Nephron progenitor cell (in vitro differentiated cells): ENCODE results near the gene UMOD.

ENCODE experiments used
- DNase-seq: peaks from one replicate; pipeline ENCODE4 v3.0.0; 2021
- H3K27ac Mint-ChIP-seq: 2 replicates; pipeline ENCODE4 v1.8.0; 2021; ENCODE audit warnings: mild to moderate bottlenecking, moderate library complexity, mixed read lengths
- H3K27me3 Mint-ChIP-seq: 2 replicates; pipeline ENCODE4 v1.8.0; 2021; ENCODE audit warnings: mild to moderate bottlenecking, low read depth, mixed read lengths; ENCODE audit not compliant: poor library complexity
- H3K36me3 Mint-ChIP-seq: 2 replicates; pipeline ENCODE4 v1.8.0; 2021; ENCODE audit warnings: low read depth, mixed read lengths
- H3K4me1 Mint-ChIP-seq: 2 replicates; pipeline ENCODE4 v1.8.0; 2021; ENCODE audit warnings: mixed read lengths
- H3K4me3 Mint-ChIP-seq: 2 replicates; pipeline ENCODE4 v1.8.0; 2021; ENCODE audit warnings: mild to moderate bottlenecking, moderate library complexity, mixed read lengths
- H3K9me3 Mint-ChIP-seq: 2 replicates; pipeline ENCODE4 v1.8.0; 2021; ENCODE audit warnings: mild to moderate bottlenecking, moderate library complexity, mixed read lengths
- TF ChIP-seq, protein P1 (sequence below): fragments of 200-600 bp; sonication (generic); IDR thresholded peaks from 2 replicates; pipeline ENCODE4 v1.5.0; 2021; ENCODE audit warnings: antibody characterized with exemption

Gene UMOD

DNA sequence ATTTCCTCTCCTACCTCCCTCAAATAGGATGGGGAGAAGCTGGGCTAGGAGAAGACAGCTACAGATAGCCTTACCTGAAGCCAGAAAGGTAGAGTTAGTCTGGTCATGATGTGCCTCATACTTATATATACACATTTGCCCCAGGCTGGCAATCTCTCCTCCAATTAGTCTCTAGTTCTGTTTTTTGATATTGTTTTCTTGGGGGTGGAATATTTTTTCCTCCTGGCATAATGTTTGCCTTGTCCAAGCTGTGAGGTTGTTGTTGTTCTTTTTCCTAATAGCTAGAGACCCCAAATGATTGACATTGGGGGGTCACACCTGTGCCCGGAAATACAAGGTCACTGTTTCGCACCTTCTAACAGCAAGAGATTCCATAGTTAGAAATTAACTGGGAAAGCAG, at the start of gene UMOD:
Gene UMOD, minus strand, starts transcription at position 101 of the 400 bp plus-strand sequence. CDS start 1,978 bp downstream, outside the sequence.
- Mint-ChIP-seq H3K9me3 (peaks cover 12% of the 10 kb centered on the region), H3K4me1 (no peaks in the 10 kb centered on the region), H3K27ac (no peak within 1 kb of the TSS), H3K27me3 (peaks cover 12% of the 10 kb centered on the region), H3K4me3 (no peak within 1 kb of the TSS), H3K36me3 (no peaks in the 10 kb centered on the region)
- no peak for DNase-seq
- TF ChIP-seq, protein P1, sequence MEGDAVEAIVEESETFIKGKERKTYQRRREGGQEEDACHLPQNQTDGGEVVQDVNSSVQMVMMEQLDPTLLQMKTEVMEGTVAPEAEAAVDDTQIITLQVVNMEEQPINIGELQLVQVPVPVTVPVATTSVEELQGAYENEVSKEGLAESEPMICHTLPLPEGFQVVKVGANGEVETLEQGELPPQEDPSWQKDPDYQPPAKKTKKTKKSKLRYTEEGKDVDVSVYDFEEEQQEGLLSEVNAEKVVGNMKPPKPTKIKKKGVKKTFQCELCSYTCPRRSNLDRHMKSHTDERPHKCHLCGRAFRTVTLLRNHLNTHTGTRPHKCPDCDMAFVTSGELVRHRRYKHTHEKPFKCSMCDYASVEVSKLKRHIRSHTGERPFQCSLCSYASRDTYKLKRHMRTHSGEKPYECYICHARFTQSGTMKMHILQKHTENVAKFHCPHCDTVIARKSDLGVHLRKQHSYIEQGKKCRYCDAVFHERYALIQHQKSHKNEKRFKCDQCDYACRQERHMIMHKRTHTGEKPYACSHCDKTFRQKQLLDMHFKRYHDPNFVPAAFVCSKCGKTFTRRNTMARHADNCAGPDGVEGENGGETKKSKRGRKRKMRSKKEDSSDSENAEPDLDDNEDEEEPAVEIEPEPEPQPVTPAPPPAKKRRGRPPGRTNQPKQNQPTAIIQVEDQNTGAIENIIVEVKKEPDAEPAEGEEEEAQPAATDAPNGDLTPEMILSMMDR = no peak

DNA sequence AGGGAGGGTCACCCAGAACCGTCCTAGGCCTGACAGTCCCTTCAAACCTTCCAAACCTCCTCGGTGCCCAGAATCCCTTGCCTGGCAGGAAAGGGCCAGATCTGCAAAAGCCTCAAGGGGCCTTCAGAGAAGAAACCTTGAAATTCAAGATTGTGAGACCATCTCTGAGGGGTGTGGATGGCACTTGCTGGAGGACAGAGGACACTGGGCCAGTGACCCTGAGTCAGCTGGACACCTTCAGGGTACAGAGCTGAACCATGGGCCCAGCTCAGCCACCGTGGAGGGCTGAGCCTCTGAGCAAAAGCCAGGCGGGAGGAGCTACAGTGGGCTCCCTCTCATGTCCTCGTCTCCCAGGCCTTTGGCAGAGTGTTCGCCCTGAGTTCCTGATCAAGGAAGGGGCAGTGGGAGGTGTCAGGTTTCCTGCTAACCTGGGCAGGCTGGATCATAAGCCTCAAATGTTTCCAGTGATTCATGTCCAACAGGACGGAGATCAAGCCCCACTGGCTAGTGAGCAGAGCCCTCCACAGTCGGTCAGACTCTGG, 49.0 kb upstream of the UMOD start:
- H3K9me3 Mint-ChIP-seq = no peaks in the 10 kb centered on the region
- H3K4me3 Mint-ChIP-seq = no peak overlapping the region
- TF ChIP-seq, protein P1 = no peak
- DNase-seq = peak; percentile 28
- peaks cover 12% of the 10 kb centered on the region for H3K4me1 Mint-ChIP-seq
- peaks cover 4% of the 10 kb centered on the region for H3K27me3 Mint-ChIP-seq
- H3K36me3 Mint-ChIP-seq = no peaks in the 10 kb centered on the region
- H3K27ac Mint-ChIP-seq = peak overlapping the region; percentile 61

DNA sequence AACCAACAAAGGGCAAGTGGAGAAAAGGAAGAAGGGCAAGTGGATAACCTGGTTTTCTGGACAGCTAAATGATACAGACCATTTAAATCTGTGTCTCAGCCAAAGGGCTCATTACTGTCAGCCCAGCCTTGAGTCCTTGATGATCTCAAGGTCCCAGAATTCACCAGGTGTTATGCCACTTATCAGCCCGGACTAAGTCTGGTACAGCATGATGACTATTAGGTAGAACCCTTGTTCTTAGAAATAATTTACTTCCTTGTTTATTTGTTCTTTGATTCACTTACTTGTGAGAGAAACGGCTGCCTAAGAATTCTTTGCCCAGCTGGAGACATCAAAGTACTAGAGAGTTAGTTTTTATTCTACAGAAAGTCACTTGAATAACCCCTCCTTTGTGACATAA, 48.6 kb upstream of the UMOD start:
- TF ChIP-seq, protein P1 = no peak
- no peaks in the 10 kb centered on the region for H3K9me3 Mint-ChIP-seq
- peaks cover 4% of the 10 kb centered on the region for H3K27me3 Mint-ChIP-seq
- H3K4me3 Mint-ChIP-seq = no peak overlapping the region
- peaks cover 12% of the 10 kb centered on the region for H3K4me1 Mint-ChIP-seq
- H3K36me3 Mint-ChIP-seq = no peaks in the 10 kb centered on the region
- peak overlapping the region; percentile 61 for H3K27ac Mint-ChIP-seq
- DNase-seq = no peak

DNA sequence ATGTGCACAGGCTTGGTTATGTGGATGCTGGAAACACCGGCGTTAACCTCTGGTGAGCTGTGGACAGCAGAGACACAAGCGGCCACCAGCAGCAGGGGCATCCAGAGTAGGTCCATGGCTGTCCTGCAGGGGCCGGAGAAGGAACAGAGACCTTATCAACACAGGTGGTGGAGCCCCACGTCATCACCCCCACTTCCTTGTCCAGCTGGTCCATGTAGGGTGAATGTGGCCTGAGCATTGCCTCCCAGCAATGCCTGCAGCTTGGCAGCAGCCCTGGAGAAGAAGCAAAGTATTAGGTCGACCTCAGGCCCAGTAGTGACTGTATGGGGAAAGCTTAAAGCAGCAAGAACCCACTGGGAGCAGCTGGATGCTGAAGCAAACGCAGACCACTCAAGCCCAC, 46.7 kb upstream of the UMOD start:
- Mint-ChIP-seq H3K27ac (no peak overlapping the region), H3K4me3 (no peak overlapping the region), H3K9me3 (no peaks in the 10 kb centered on the region), H3K27me3 (peaks cover 4% of the 10 kb centered on the region), H3K4me1 (peaks cover 12% of the 10 kb centered on the region), H3K36me3 (no peaks in the 10 kb centered on the region)
- no peak for DNase-seq
- TF ChIP-seq, protein P1 = no peak

DNA sequence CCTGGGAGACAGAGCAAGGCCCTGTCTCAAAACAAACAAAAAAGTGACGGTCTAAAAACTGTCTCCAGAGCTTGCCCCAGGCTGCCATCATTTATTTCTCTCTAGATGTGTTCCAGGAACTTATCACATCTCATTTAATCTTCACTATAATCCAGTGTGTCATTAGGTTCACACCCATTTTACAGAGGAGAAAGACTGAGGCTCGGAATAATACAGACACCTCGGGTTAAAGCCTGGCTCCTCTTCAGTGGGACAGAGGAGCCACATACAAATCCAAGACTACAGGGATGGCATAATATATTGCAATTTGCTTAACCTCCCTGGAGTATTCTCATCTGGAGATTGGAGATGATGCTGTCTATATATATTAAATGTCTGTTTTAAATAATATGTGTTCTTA, 46.1 kb upstream of the UMOD start:
- no peaks in the 10 kb centered on the region for H3K36me3 Mint-ChIP-seq
- peaks cover 4% of the 10 kb centered on the region for H3K27me3 Mint-ChIP-seq

More for the DNA sequence above, 46.1 kb upstream of the UMOD start:
- Mint-ChIP-seq H3K4me1 (peaks cover 12% of the 10 kb centered on the region), H3K9me3 (no peaks in the 10 kb centered on the region), H3K4me3 (no peak overlapping the region), H3K27ac (no peak overlapping the region)
- no peak for DNase-seq
- TF ChIP-seq, protein P1 = no peak
